HUES6 (cell line): Measurements from ENCODE around the gene OR6C2.
"Not testable (repeated sequence)": the region's sequence is repeated elsewhere in the genome, so short reads cannot be mapped to it uniquely, and the experiment has no call there.

Experiments
- H3K27ac ChIP-seq: 2 replicates; pipeline ENCODE4 v1.7.0; 2013; ENCODE audit warnings: low read depth, mild to moderate bottlenecking, low read length, inconsistent platforms
- H3K27me3 ChIP-seq: 2 replicates; pipeline ENCODE4 v1.6.1; 2013; ENCODE audit warnings: low read length; ENCODE audit not compliant: control insufficient read depth, insufficient read depth
- H3K36me3 ChIP-seq: 2 replicates; pipeline ENCODE4 v1.6.1; 2013; ENCODE audit warnings: low read length; ENCODE audit not compliant: control insufficient read depth, insufficient read depth
- H3K4me1 ChIP-seq: 2 replicates; pipeline ENCODE4 v1.6.1; 2013; ENCODE audit warnings: low read length; ENCODE audit not compliant: control insufficient read depth, insufficient read depth
- H3K4me3 ChIP-seq: 2 replicates; pipeline ENCODE4 v1.5.1; 2013; ENCODE audit warnings: low read depth, low read length
- H3K9ac ChIP-seq: one replicate; pipeline ENCODE4 v1.6.1; 2013; ENCODE audit warnings: mild to moderate bottlenecking, low read length
- H3K9me3 ChIP-seq: 2 replicates; pipeline ENCODE4 v1.6.1; 2013; ENCODE audit warnings: low read depth, low read length; ENCODE audit not compliant: control insufficient read depth, insufficient read depth

OR6C2 gene

DNA sequence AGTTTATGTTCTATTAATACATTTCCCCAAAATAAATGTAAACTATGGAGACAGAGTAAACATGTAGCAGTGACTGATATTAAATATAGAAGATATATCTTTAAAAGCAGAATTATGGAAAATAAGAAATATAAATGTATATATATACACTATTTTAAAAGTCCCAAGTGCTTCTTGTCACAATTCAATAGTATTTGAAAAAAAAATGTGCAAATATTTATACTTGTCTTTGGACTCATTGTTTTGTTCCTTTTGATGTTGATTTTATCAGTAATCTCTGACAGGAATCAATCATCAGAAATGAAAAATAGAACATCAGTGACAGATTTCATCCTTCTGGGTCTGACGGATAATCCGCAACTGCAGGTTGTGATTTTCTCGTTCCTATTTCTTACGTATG is 17.9 kb upstream of the OR6C2 start, which contains the start of gene OR6C76:
Gene OR6C76 (plus strand): TSS at position 301 of the 400 bp plus-strand sequence. CDS start 0 bp downstream, at position 301.
- no peaks in the 10 kb centered on the region for H3K36me3 ChIP-seq
- no peak within 1 kb of the TSS for H3K4me3 ChIP-seq
- no peak within 1 kb of the TSS for H3K27ac ChIP-seq
- H3K27me3 ChIP-seq = no peaks in the 10 kb centered on the region
- H3K4me1 ChIP-seq = peaks cover 20% of the 10 kb centered on the region
- no peak within 1 kb of the TSS for H3K9ac ChIP-seq
- no peaks in the 10 kb centered on the region for H3K9me3 ChIP-seq

DNA sequence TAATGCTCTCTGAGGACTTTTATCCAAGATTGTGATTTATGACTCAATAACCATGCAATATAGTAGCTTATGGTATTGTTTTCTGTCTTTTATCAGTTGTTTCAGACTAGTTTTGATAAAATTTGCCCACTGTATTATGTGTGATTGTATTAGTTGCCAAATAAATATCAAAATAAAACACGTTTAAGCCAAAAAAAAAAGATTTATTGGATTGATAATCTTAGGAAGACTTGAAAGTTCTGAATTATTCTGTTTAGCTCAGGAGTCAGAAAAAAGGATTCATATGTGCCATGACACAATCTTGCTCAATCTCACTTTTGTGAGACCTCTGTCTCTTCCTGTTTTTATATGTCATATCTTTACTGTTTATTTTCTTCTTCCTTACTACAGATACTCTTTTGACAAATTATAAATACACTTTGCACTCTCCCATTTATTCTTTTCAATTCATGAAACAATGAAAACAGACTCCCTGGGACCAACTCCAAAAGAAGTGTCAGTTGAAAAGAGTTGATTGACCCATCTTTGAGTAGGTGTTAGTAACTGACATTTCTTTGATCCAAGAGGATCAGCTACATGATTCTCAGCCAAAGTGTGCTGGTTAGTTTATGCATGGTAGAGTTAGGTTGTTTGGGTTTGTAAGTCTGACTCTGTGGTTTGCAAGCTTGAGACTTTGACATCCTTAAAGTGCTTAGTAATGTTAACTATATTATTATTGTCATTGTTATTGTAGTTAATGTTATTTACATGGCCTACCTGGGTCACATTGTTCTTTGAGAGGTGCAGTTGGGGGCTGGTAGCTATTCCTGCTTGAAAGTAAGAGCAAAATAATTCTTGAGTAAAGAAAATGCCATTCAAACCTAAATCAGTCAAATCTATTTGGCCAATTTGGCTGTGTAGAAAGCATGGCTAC is 15.3 kb upstream of the OR6C2 start:
- no peaks in the 10 kb centered on the region for H3K36me3 ChIP-seq
- no peak overlapping the region for H3K27ac ChIP-seq
- no peak overlapping the region for H3K9ac ChIP-seq
- H3K27me3 ChIP-seq = no peaks in the 10 kb centered on the region
- H3K4me1 ChIP-seq = peaks cover 20% of the 10 kb centered on the region
- H3K9me3 ChIP-seq = no peaks in the 10 kb centered on the region
- H3K4me3 ChIP-seq = peak overlapping the region; percentile 12; the same call in 1 of the 2 replicates

DNA sequence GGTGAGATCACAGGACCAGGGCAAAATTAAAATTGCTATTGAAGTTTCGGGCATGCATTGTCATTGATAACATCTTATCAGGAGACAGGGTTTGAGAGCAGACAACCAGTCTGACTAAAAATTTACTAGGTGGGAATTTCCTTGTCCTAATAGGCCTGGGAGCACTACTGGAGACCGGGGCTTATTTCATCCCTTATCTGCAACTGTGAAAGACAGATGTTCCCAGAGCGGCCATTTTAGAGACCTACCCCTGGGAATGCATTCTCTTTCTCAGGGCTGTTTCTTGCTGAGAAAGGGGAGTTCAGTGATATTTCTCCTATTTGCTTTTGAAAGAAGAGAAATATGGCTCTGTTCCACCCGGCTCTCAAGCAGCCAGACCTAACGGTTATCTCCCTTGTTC is 2.6 kb upstream of the OR6C2 start:
- H3K9me3 ChIP-seq = peaks cover 18% of the 10 kb centered on the region
- not testable (repeated sequence) for H3K27ac ChIP-seq, H3K27me3 ChIP-seq, H3K9ac ChIP-seq, H3K36me3 ChIP-seq, H3K4me1 ChIP-seq, H3K4me3 ChIP-seq

DNA sequence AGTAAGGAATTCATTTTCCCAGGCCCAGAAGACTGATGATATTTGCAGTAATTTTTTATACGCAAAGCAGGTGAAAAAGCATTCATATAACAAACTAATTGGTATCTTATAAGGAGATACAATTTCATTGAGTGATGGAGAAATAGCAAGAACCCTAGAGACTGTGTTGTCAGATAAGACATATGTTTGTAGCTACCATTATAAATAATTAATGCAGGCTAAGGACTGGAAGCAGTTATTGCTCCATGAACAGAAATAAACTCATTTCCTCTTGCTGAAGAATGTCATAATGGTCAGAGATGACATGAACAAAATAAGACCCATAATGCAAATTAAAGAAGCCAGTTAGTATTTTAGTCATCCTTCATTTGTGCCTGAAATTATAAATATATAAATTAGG is 1.5 kb downstream of the OR6C2 start:
- Histone ChIP-seq H3K27me3 (no peaks in the 10 kb centered on the region), H3K4me1 (no peaks in the 10 kb centered on the region), H3K27ac (no peak overlapping the region), H3K4me3 (no peak overlapping the region), H3K9ac (no peak overlapping the region), H3K36me3 (no peaks in the 10 kb centered on the region), H3K9me3 (peaks cover 15% of the 10 kb centered on the region)

GRCh38 chr12:55446326-55446725 is 2.5 kb downstream of the OR6C2 start:
- no peaks in the 10 kb centered on the region for H3K4me1 ChIP-seq
- H3K9me3 ChIP-seq = peaks cover 9% of the 10 kb centered on the region
- no peak overlapping the region for H3K27ac ChIP-seq
- H3K36me3 ChIP-seq = no peaks in the 10 kb centered on the region
- H3K4me3 ChIP-seq = no peak overlapping the region
- no peaks in the 10 kb centered on the region for H3K27me3 ChIP-seq
- H3K9ac ChIP-seq = no peak overlapping the region

DNA sequence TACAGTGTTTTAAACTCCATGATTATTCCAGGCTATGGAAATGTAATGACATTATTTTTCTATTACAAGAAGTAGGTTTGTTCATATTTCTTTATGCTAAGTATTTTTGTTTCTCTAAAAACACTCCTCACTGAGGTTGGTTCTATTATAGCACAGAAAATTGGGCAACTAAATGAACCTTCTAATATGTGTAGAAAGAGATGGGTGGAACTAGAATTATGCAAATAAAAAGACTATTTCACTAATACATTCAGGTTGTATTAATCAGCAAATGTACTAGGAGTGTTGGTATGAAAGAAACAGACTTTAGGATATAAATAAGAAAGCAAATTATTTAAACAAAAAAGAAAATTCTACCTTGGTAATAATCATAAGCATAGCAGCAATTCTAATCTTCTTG is 4.9 kb downstream of the OR6C2 start:
- H3K4me1 ChIP-seq = no peaks in the 10 kb centered on the region
- H3K9ac ChIP-seq = no peak overlapping the region
- no peaks in the 10 kb centered on the region for H3K36me3 ChIP-seq
- H3K9me3 ChIP-seq = no peaks in the 10 kb centered on the region
- no peak overlapping the region for H3K27ac ChIP-seq
- no peaks in the 10 kb centered on the region for H3K27me3 ChIP-seq
- H3K4me3 ChIP-seq = no peak overlapping the region

DNA sequence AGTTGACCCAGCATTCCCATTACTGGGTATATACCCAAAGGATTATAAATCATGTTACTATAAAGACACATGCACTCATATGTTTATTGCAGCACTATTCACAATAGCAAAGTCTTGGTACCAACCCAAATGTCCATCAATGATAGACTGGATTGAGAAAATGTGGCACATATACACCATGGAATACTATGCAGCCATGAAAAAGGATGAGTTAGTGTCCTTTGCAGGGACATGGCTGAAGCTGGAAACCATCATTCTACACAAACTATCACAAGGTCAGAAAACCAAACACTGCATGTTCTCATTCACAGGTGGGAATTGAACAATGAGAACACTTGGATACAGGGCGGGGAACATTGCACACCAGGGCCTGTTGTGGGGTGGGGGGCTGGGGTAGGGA is 21.1 kb downstream of the OR6C2 start:
- H3K27me3 ChIP-seq, H3K4me1 ChIP-seq, H3K9ac ChIP-seq, H3K27ac ChIP-seq, H3K36me3 ChIP-seq, H3K9me3 ChIP-seq, H3K4me3 ChIP-seq: not testable (repeated sequence)

GRCh38 chr12:55467836-55468235 is 24.0 kb downstream of the OR6C2 start:
- H3K36me3 ChIP-seq = no peaks in the 10 kb centered on the region
- H3K9ac ChIP-seq = no peak overlapping the region
- no peak overlapping the region for H3K4me3 ChIP-seq
- no peaks in the 10 kb centered on the region for H3K4me1 ChIP-seq
- H3K27ac ChIP-seq = no peak overlapping the region
- no peaks in the 10 kb centered on the region for H3K27me3 ChIP-seq
- 0 out of 2 replicates have a peak, but pooled peaks cover 3% of the 10 kb centered on the region for H3K9me3 ChIP-seq

- no peak overlapping the region for H3K4me3 ChIP-seq
- no peak overlapping the region for H3K27ac ChIP-seq
- no peaks in the 10 kb centered on the region for H3K27me3 ChIP-seq
- H3K4me1 ChIP-seq = no peaks in the 10 kb centered on the region
- 0 out of 2 replicates have a peak, but pooled peaks cover 3% of the 10 kb centered on the region for H3K9me3 ChIP-seq
- H3K36me3 ChIP-seq = no peaks in the 10 kb centered on the region
- no peak overlapping the region for H3K9ac ChIP-seq
Measured at GRCh38 chr12:55469291-55469690, 25.4 kb downstream of the OR6C2 start.

DNA sequence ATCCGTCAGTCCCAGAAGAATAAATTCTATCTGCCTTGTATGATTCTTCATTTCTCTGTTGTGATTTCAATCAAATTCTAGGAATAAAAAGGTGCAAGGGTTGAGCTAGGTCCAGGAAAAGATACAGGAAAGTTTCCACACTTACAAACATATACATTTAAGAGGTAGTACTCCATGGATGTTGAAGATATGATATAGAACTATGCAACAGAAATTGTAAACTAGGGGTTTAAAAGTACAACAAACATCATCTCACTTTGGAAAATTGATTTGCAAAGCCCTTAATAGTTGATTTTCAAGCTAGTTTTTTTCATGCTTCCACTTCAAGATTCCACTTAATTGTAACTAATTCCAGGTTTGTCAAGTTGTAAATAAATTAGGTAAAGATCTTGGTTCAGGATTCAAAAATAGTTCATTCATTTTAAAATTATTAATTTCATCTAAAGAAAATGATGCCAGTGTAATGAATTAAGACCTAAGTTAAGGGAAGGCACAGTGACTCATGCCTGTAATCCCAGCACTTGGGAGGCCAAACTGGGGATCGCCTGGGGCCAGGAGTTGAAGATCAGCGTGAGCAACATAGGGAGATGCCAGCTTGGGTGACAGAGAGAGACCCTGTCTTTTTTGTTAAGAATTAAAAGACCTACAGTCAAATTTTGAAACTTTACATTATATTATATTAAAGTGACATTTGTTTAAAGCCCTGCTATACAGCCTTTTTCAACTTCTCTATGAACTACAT is 26.4 kb downstream of the OR6C2 start, which contains the start of gene OR6C70:
Gene OR6C70 (minus strand): TSS at position 51 of the 742 bp plus-strand sequence. CDS start 0 bp downstream, at position 51.
- Histone ChIP-seq H3K36me3 (no peaks in the 10 kb centered on the region), H3K27ac (no peak within 1 kb of the TSS), H3K4me1 (no peaks in the 10 kb centered on the region), H3K9me3 (no peaks in the 10 kb centered on the region), H3K9ac (no peak within 1 kb of the TSS), H3K27me3 (no peaks in the 10 kb centered on the region), H3K4me3 (no peak within 1 kb of the TSS)

GRCh38 chr12:55472264-55472663 is 28.4 kb downstream of the OR6C2 start:
- no peak overlapping the region for H3K9ac ChIP-seq

More at GRCh38 chr12:55472264-55472663, 28.4 kb downstream of the OR6C2 start:
- H3K4me3 ChIP-seq = no peak overlapping the region
- no peaks in the 10 kb centered on the region for H3K9me3 ChIP-seq
- no peaks in the 10 kb centered on the region for H3K4me1 ChIP-seq
- H3K27ac ChIP-seq = no peak overlapping the region
- H3K27me3 ChIP-seq = no peaks in the 10 kb centered on the region
- H3K36me3 ChIP-seq = no peaks in the 10 kb centered on the region
